Duodenal mucosa (tissue), 2 donors: Measurements from ENCODE around the gene ZNF827.

Experiments used
- H3K27ac ChIP-seq: one replicate; pipeline ENCODE4 v1.7.0; 2013; ENCODE audit warnings: low read depth, low read length
- H3K27me3 ChIP-seq, 2 donors: one replicate each; pipeline ENCODE4 v1.7.0; 2013; ENCODE audit warnings: low read length in 2 of 2, control low read depth in 1 of 2; ENCODE audit not compliant: insufficient read depth in 2 of 2, control insufficient read depth in 1 of 2
- H3K36me3 ChIP-seq, 2 donors: one replicate each; pipeline ENCODE4 v1.7.0; 2013; ENCODE audit warnings: low read length in 2 of 2, control low read depth in 1 of 2; ENCODE audit not compliant: insufficient read depth in 2 of 2, control insufficient read depth in 1 of 2
- H3K4me1 ChIP-seq, 2 donors: one replicate each; pipeline ENCODE4 v1.7.0; 2013; ENCODE audit warnings: low read length in 2 of 2, control low read depth in 1 of 2; ENCODE audit not compliant: insufficient read depth in 2 of 2, control insufficient read depth in 1 of 2
- H3K4me3 ChIP-seq, 2 donors: one replicate each; pipeline ENCODE4 v1.7.0; 2013; ENCODE audit warnings: low read length in 2 of 2, low read depth in 1 of 2
- H3K9ac ChIP-seq, 2 donors: one replicate each; pipeline ENCODE4 v1.7.0; 2013; ENCODE audit warnings: low read length in 2 of 2, low read depth in 1 of 2
- H3K9me3 ChIP-seq, 2 donors: one replicate each; pipeline ENCODE4 v1.7.0; 2013; ENCODE audit warnings: low read length in 2 of 2, control low read depth in 1 of 2; ENCODE audit not compliant: control insufficient read depth in 1 of 2

Gene ZNF827

DNA sequence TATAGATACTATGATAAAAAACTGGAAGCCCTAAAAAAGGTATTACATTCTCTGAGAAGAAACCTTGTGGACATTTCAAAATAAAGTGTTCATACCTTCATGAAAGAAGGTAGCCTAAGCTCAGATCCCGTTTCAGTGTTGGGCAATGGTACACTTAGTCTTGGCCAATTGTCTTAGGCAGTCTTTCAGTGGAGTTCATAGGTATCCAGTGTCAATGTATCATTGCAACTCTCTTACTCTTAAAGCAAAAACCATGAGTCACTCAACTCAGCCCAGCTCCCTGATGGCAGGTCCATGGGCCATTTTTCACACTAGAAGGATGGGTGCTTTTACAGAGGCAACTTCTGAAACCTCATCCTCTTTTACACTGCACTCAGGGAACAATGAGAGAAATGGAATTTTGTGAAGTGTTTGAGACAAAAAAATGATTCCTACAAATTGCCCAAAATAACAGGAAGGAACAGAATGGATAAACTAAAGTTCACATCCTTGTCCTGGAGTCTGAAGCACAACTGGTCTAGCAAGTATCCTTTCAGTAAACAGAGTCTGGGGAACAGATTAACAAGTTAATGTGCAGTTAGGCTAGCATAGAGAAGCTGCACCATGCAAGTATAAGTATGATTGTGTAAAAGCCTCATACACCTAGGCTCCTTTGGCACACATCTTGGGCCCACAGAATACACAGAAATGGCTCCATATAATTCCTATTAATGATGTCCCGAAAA lies 7.0 kb upstream of the ZNF827 start:
- Histone ChIP-seq H3K36me3 (no peaks in the 10 kb centered on the region), H3K9ac (no peak overlapping the region), H3K4me1 (no peaks in the 10 kb centered on the region), H3K4me3 (no peak overlapping the region), H3K9me3 (no peaks in the 10 kb centered on the region), H3K27me3 (peaks cover 0 to 4% of the 10 kb centered on the region in 2 donors), H3K27ac (no peak overlapping the region)

DNA sequence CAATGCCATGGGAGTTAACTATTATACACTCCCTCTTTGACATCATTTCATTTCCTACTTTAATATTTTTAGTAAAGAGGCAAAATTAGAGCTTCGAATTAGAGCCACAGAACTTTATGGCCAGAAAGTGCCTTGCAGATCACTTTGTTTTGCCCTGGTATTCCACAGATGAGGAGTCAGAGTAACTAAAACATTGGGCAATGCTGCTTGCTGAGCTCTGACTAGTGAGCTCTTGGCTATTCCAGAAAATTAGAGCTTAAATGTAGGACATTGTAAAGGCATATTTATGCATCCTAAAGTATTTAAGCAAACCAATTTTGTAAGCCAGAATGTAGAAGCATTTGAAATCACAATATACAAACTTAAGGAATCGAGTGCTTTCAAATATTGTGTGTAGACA lies 6.3 kb upstream of the ZNF827 start:
- no peak overlapping the region for H3K27ac ChIP-seq
- no peaks in the 10 kb centered on the region for H3K36me3 ChIP-seq
- peaks cover 0 to 4% of the 10 kb centered on the region in 2 donors for H3K27me3 ChIP-seq
- H3K9ac ChIP-seq: no peak overlapping the region
- H3K4me1 ChIP-seq: no peaks in the 10 kb centered on the region
- H3K9me3 ChIP-seq: no peaks in the 10 kb centered on the region
- no peak overlapping the region for H3K4me3 ChIP-seq

DNA sequence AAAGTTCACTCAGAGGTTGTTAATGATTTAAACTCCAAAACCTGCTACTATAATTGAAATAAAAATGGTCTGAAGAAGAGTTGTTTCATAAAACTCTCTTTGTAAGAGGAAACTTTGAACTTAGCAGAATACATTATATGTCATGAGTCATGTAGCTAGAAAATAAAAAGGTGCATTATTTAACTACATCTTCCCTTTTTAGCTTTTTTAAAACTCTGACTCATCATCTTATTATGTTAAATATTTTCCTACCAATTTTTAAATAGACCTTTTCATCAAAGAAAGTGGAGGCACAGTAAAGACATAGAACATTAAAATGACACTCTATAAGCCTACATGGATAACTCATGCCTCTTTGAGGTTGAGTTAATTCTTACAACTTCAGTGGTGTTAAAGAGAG lies 1.2 kb upstream of the ZNF827 start:
- no peak overlapping the region for H3K27ac ChIP-seq

DNA sequence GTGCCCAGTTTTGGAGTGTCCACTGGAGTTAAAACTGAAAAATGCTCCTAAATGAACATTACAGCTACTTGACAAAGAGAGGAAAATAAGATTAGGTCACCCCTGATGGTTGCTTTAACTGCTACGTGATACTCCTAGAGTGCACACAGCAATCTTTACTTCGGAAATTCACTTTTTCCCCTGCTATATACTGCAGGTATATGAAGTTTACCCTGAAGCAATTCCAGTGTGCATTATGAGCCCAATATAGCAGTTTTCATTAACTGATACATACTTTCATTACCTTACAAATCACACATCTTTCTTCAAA lies 773 bp upstream of the ZNF827 start:
- H3K9me3 ChIP-seq: no peaks in the 10 kb centered on the region
- H3K4me3 ChIP-seq: peak overlapping the region in 1 of 2 donors; percentile 99
- peaks cover 13 to 14% of the 10 kb centered on the region in 2 donors for H3K4me1 ChIP-seq
- peak overlapping the region in 1 of 2 donors; percentile 53 for H3K9ac ChIP-seq
- H3K27me3 ChIP-seq: no peaks in the 10 kb centered on the region
- H3K36me3 ChIP-seq: no peaks in the 10 kb centered on the region
- no peak overlapping the region for H3K27ac ChIP-seq

More for the DNA sequence above, 1.2 kb upstream of the ZNF827 start:
- Histone ChIP-seq H3K4me1 (peaks cover 9 to 10% of the 10 kb centered on the region in 2 donors), H3K9ac (no peak overlapping the region), H3K27me3 (no peaks in the 10 kb centered on the region), H3K9me3 (no peaks in the 10 kb centered on the region), H3K36me3 (no peaks in the 10 kb centered on the region), H3K4me3 (no peak overlapping the region)

DNA sequence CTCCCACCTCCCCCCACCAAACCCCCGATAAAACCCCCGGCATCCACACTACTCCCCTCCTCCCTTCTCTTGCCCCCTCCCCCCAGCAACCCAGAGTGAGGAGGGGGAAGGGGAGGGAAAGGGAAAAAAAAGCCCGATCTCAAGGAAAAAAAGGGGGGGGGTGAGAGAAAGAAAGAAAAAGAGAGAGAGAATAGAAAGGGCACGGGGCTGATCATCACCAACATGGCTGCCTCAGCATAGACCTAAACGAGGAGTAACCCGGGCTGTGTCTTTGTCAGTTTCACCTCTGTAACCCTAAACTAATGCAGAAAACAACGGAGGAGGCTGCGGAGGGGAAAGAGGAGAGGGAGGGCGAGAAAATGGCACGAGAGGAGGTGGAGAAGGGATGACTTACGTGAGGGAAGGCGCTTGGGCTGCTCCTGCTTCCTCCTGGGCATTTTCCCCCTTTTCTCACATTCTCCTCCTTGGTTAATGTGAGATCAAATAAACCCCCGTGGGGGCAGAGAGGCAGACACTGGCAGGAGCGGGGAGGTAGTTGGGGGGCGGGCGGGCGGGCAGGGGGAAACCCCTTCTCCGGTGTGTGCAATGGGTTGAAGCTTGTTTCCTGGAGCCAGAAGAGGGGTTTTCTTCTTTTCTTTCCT lies 532 bp downstream of the ZNF827 start:
- H3K9ac ChIP-seq: peak overlapping the region; percentile 84 to 98
- H3K27ac ChIP-seq: peak overlapping the region; percentile 84
- H3K9me3 ChIP-seq: no peaks in the 10 kb centered on the region
- no peaks in the 10 kb centered on the region for H3K27me3 ChIP-seq
- peak overlapping the region; percentile 98 to 99 for H3K4me3 ChIP-seq
- H3K4me1 ChIP-seq: peaks cover 15 to 17% of the 10 kb centered on the region in 2 donors
- H3K36me3 ChIP-seq: no peaks in the 10 kb centered on the region

DNA sequence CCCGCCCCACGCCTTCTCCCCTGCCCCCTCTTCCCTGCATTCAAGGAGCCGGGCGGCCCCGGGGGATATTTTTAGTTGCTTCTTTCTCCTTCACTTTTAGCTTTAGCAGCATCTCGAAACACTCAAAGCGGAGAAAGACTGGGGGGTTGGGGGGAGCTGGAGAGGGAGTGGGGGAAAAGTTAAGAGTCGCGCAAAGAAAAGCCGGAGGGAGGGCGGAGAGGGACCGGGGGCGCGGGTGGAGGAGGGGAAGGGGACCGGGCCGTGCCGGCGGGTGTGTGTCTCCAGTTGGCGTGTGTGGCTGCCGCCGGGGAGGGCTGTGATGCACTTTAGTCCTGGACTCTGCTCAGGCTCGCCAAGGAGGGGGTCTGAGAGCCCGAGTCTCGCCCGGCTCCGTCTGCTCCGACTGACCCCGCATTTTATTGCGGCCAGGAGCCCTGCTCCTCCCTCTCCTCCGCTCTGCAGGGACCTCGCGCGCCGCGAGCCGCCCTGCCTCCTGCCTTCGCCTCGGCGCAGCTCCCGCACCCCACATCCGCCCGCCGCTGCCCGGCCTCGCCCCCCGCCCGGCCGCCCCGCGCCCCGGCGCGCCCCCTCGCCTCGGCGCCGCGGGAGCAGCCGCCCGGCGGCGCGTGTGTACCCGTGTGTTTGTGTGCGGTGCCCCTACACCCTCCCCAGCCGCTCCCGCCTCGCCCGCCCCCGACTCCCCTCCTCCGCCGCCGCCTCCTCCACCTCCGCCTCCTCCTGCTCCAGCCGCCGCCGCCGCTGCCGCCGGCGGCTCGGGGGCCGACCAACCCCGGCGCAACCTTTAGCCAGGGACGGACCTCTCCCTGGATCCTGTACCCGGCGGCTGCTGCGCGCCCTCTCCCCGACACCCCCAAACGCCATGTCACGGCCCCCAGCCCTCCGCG lies 1.4 kb downstream of the ZNF827 start:
- Histone ChIP-seq H3K9ac (peak overlapping the region; percentile 59 to 84), H3K36me3 (no peaks in the 10 kb centered on the region), H3K9me3 (no peaks in the 10 kb centered on the region), H3K27me3 (no peaks in the 10 kb centered on the region), H3K4me3 (peak overlapping the region; percentile 98 to 99), H3K4me1 (peaks cover 15 to 17% of the 10 kb centered on the region in 2 donors), H3K27ac (peak overlapping the region; percentile 89)

DNA sequence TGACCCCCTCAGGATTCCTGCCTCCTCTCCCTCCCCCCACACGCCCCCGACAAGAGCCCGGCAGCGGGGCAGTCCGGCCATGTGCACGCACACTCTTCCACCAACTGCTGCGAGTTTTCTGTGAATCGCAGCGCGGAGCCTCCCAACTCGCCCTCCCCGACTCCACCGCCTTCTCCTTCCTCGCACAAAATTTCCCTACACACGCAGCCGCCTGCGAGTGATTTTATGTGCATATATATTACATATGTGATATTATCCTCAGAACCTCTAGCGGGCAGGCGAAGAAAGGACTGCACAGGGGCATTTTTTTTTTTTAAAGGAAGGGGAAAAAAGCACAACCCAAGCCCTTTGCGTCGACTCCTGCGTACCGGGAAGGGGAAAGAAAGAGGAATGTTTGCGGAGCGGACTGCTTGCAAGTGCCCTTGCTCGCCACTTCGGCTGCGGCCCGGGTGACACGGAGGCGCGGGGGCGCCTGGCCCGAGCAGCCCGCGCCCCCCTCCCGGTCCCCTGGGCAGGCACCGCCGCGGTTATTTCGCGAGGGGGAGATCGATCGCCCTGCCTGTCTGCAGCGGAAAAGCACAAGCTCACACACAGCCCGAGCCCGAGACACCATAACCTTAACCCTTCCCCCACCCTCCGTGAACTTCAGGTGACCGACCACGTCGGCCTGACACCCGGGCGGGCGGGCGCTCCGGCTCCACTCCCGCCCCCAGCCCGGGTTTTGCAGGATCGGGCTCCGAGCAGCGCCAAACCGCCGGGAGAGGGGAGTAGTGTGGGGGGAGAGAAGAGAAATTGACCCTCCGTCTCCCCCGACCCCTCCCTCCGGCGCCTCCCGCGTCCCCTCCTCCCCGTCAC lies 2.3 kb downstream of the ZNF827 start:
- Histone ChIP-seq H3K9ac (peak overlapping the region; percentile 61 to 82), H3K4me1 (peaks cover 15 to 17% of the 10 kb centered on the region in 2 donors), H3K4me3 (peak overlapping the region; percentile 98 to 99), H3K9me3 (no peaks in the 10 kb centered on the region), H3K27me3 (no peaks in the 10 kb centered on the region), H3K27ac (peak overlapping the region; percentile 89), H3K36me3 (no peaks in the 10 kb centered on the region)

DNA sequence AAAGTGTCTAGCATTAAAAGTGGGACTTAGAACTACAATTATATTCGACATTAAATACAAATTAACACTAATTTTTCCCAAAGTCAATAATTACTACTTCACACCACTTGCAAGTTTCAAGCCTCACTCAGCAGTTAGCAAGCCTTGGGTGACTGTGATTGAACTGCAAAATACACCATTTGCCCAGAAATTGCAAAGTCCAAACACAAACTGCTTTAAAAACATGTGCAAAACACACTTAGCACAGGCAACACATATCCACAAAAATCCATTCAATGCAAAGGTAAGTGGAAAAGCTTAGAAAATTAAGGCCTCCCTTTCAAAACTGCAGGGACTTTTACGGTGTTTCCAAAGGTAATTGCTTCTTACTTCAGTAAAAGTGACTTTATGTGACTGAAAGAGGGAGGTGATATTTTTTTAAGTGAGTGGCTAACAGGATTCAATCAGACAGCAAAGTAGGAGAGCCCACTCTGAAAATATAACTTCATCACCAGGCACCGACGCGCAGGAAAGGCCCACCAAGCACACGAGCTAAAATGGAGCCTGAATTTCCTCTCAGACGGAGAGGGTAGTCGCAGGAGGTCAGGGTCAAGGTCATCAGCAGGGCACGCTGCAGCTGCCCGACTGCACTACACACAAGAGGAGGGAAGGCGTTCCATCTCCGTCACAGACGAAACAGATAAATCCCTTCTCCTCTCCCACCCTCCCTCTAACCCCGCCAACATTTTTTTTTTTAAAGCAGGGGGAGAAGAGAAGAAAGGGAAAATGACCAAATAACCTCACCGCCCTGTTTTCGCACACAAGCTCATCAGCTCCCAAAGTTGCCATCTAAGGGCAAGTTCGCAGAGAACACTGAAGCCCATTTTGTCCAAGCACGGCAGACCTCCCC lies 3.1 kb downstream of the ZNF827 start:
- no peaks in the 10 kb centered on the region for H3K36me3 ChIP-seq
- peaks cover 15 to 17% of the 10 kb centered on the region in 2 donors for H3K4me1 ChIP-seq
- H3K4me3 ChIP-seq: peak overlapping the region; percentile 98 to 99
- peak overlapping the region; percentile 61 to 82 for H3K9ac ChIP-seq
- H3K27me3 ChIP-seq: no peaks in the 10 kb centered on the region
- no peaks in the 10 kb centered on the region for H3K9me3 ChIP-seq
- peak overlapping the region; percentile 46 for H3K27ac ChIP-seq
